ENCODE data around the gene CLDN4.

The CLDN4 gene

GRCh38 chr7:73876973-73877372 is 46.2 kb downstream of the CLDN4 start:
- no peak for DNase-seq (ENCODE audit: low read depth)
- TF ChIP-seq, protein P1, sequence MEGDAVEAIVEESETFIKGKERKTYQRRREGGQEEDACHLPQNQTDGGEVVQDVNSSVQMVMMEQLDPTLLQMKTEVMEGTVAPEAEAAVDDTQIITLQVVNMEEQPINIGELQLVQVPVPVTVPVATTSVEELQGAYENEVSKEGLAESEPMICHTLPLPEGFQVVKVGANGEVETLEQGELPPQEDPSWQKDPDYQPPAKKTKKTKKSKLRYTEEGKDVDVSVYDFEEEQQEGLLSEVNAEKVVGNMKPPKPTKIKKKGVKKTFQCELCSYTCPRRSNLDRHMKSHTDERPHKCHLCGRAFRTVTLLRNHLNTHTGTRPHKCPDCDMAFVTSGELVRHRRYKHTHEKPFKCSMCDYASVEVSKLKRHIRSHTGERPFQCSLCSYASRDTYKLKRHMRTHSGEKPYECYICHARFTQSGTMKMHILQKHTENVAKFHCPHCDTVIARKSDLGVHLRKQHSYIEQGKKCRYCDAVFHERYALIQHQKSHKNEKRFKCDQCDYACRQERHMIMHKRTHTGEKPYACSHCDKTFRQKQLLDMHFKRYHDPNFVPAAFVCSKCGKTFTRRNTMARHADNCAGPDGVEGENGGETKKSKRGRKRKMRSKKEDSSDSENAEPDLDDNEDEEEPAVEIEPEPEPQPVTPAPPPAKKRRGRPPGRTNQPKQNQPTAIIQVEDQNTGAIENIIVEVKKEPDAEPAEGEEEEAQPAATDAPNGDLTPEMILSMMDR (conservative IDR thresholded peaks at IDR 0.05; ENCODE audit: control insufficient read depth, insufficient read depth, low read depth, low read length), result no peak

GRCh38 chr7:73879977-73880681 is 49.3 kb downstream of the CLDN4 start:
- DNase-seq (ENCODE audit: low read depth), result peak; percentile 72
- TF ChIP-seq, protein P1 (conservative IDR thresholded peaks at IDR 0.05; ENCODE audit: control insufficient read depth, insufficient read depth, low read depth, low read length), result no peak
- H3K4me3 ChIP-seq (ENCODE audit: control insufficient read depth, low read depth, low read length), result no peak overlapping the region

More at GRCh38 chr7:73876973-73877372, 46.2 kb downstream of the CLDN4 start:
- H3K4me3 ChIP-seq (ENCODE audit: control insufficient read depth, low read depth, low read length), result no peak overlapping the region

- H3K4me3 ChIP-seq (ENCODE audit: control insufficient read depth, low read depth, low read length), result no peak overlapping the region
- no peak for DNase-seq (ENCODE audit: low read depth)
- TF ChIP-seq, protein P1 (conservative IDR thresholded peaks at IDR 0.05; ENCODE audit: control insufficient read depth, insufficient read depth, low read depth, low read length), result no peak
Observed at GRCh38 chr7:73880755-73881328, 50.0 kb downstream of the CLDN4 start.

GRCh38 chr7:73881352-73882046 is 50.7 kb downstream of the CLDN4 start:
- DNase-seq (ENCODE audit: low read depth), result no peak
- TF ChIP-seq, protein P1 (conservative IDR thresholded peaks at IDR 0.05; ENCODE audit: control insufficient read depth, insufficient read depth, low read depth, low read length), result no peak
- no peak overlapping the region for H3K4me3 ChIP-seq (ENCODE audit: control insufficient read depth, low read depth, low read length)

- TF ChIP-seq, protein P1 (conservative IDR thresholded peaks at IDR 0.05; ENCODE audit: control insufficient read depth, insufficient read depth, low read depth, low read length), result no peak
- no peak for DNase-seq (ENCODE audit: low read depth)
- no peak overlapping the region for H3K4me3 ChIP-seq (ENCODE audit: control insufficient read depth, low read depth, low read length)
Observed at GRCh38 chr7:73882047-73882402, 51.2 kb downstream of the CLDN4 start.
